HG03135 (cell line): ENCODE results near the gene OSGIN1.
"Not testable (repeated sequence)": the region's sequence is repeated elsewhere in the genome, so short reads cannot be mapped to it uniquely, and the experiment has no call there.

Source experiments
- ATAC-seq: cut with Tn5 transposase; IDR thresholded peaks from one replicate; pipeline ENCODE4 v1.9.1; 2021; ENCODE audit warnings: mild to moderate bottlenecking, moderate library complexity; ENCODE audit not compliant: unreplicated experiment

The OSGIN1 gene

DNA sequence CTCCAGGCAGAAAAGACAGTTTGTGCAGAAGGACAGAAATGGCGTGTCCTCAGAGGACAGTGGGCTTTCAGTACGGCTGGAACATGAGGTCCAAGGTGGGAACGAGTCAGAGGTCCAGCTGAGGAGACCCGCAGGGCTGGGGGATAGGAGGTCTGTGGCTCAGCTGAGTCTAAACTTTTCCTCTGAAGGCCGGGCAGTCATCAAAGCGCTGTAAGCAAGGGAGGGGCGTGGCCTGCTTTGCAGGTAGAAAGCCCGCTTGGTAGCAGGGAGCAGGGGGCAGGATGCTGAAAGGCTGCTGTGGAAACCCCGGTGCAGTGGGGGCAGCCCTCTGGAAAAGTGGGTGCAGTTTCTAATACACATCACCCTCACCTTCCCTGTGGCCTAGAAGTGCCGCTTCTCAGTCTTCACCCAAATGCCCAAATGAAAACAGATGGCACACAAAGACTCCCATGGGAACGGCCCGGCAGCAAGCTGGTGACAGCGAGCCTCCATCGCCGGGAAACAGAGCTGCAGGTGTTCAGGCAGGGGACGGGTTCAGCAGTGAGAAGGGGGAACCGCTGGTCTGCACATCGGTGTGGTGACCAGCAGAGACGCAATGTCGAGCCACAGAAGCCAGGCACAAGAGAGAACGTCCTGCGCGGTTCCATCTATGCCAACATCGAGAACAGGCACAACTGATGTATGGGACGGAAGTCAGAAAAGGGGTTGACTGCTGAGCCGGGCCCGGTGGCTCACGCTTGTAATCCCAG is 12.2 kb upstream of the OSGIN1 start:
- no peak for ATAC-seq

DNA sequence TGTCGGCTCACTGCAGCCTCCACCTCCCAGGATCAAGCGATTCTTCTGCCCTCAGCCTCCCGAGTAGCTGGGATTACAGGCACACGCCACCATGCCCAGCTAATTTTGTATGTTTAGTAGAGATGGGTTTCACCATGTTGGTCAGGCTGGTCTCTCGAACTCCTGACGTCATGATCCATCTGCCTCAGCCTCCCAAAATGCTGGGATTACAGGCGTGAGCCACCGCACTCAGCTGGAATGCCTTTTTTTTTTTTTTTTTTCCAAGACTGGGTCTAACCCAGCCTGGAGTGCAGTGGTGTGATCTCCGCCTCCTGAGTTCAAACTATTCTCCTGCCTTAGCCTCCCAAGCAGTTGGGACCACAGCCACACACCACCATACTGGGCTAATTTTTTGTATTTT is 11.5 kb upstream of the OSGIN1 start:
- ATAC-seq: not testable (repeated sequence)

DNA sequence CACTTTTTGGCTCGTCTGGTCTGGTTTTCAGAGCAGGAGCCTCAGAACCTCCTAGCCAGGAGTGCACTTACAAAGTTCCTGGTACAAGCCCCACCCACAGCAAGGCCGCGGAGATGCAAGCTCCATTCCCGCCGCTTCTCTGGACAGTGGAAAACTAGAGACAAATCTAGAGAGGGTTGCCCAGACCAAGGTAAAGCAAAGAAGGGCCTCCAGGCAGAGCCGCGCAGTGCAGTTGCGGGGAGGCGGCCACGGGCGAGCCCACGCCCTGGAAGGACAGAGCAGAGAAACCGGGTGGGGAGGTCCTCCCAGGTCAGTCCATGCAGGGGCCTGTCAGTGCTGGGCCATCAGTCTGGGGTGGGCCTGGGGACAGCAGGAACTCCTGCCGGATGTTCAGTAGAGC is 11.0 kb upstream of the OSGIN1 start:
- no peak for ATAC-seq

- ATAC-seq: no peak
These were observed 10.1 kb upstream of the OSGIN1 start for GRCh38 chr16:83942815-83943515.

DNA sequence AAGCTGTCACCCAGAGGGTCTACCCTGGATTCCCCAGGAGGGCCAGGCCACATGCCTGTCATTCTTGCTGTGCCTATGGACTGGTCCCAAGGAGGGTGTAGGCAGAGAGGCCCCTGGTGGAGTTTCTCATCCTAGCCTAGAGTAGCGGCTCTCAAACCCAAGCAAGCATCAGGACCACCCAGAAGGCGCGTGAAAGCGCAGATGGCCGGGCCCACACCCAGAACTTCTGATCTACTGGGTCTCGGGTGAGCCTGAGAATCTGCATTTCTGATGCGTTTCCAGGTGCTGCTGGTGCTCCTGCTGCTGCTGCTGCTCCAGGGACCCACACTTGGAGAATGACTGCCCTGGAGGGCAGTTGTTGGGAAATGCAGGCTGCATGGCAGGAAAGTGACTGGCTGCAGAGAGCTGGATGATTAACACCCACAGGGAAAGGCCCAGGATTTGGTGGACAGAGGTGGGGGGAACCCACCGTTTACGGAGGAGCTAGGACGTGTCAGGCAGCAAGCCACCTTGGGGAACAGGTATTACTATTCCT is 9.5 kb upstream of the OSGIN1 start:
- no peak for ATAC-seq

DNA sequence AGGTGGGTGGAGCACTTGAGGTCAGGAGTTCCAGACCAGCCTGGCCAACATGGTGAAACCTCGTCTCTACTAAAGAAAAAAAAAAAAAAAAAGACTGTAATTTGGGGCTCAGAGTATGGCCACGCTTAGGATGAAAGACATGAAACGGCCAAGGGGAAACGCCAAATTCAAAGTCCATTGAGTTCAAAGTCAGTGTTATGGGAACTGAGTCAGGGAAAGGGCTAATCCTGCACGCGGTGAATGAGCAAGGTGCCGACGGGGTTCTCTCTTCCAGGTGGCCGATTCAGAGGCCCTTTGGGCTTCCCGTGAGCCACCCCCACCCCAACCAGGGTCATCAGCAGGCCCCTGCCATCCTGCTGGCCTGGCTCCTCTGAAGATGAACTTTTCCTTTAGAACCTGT is 7.5 kb upstream of the OSGIN1 start:
- ATAC-seq: no peak

- no peak for ATAC-seq
These were observed 6.8 kb upstream of the OSGIN1 start for GRCh38 chr16:83946154-83946780.

GRCh38 chr16:83946781-83947566 is 6.1 kb upstream of the OSGIN1 start:
- no peak for ATAC-seq

- no peak for ATAC-seq
These were observed 5.3 kb upstream of the OSGIN1 start for GRCh38 chr16:83947642-83948234.

GRCh38 chr16:83948914-83949723 is 3.9 kb upstream of the OSGIN1 start:
- no peak for ATAC-seq

GRCh38 chr16:83949724-83950001 is 3.4 kb upstream of the OSGIN1 start:
- ATAC-seq: no peak

DNA sequence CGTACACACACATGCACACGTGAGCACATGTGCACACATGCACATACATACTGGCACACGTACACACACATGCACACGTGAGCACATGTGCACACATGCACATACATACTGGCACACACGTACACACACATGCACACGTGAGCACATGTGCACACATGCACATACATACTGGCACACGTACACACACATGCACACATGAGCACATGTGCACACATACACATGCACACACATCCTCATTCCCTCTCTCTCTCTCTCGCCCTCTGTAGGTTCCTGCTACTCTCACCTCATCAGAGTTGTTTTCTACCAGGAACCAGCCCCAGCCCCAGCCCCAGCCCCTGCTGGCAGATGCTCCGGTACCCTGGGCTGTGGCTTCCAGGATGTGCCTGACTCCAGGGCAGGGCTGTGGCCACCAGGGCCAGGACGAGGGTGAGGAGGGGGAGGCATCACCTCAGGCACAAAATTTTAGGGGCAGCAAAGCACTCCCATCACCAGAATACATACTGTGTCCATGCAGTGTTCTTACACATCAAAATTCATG is 2.1 kb upstream of the OSGIN1 start:
- not testable (repeated sequence) for ATAC-seq

GRCh38 chr16:83951544-83951943 is 1.5 kb upstream of the OSGIN1 start:
- no peak for ATAC-seq

- no peak for ATAC-seq
These were observed 477 bp upstream of the OSGIN1 start for GRCh38 chr16:83952587-83952939.

DNA sequence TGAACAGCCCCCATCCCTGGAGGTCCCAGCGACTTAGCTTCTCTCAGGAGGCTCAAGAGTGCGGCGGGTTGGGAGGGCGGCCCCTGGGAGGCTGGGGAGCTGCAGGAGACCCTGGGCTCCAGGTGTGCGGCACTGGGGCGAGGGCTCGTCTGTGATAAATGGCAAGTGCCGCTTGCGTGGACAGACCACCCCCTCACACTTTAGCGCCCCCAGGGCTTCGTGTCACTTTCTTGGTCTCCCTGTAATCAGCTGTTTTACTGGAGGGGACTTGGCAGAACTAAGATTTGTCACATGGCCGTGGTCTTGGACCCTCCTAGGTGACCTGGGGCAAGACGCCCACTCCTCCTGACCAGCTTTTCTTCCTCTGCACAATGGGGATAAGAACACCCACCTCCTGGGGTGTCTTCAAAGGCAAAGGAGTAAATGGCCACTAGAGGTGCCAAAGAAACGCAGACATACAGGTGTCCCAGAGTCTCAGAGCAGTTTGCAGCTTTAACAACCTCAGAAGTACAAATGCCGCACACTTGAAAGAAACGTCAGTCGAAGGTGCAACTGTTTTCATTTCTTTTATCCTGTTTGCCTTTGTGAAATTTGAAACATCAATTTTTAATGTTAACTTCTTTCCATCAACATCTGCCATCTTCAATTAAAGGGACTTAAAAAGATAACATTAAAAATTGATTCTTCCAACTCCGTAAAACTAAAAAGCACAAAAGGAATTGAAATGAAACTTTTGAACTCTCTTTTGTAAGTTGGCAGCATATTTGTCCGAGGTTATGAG is 946 bp downstream of the OSGIN1 start:
- no peak for ATAC-seq

DNA sequence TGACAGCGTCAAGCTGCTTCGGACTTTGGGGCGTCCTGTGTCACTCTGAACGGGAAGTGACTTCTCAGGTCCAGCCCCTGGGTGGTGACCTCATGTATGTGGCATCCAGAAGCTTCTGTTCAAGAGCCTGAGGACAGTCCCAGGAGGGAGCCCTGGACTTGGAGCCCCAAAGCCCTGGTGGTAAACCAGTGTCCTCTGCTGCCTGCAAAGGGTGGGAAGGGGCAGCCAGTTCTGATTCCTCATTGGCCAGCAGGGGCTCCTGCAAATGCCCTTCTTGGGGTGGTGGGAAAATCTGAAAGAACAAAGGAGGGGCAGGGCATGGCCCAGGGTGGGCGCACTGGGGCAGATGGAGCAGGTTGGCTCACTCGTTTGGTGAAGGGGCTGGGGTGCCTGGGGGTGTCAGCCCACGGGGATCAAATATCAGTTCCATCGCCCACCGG is 1.6 kb downstream of the OSGIN1 start:
- no peak for ATAC-seq

DNA sequence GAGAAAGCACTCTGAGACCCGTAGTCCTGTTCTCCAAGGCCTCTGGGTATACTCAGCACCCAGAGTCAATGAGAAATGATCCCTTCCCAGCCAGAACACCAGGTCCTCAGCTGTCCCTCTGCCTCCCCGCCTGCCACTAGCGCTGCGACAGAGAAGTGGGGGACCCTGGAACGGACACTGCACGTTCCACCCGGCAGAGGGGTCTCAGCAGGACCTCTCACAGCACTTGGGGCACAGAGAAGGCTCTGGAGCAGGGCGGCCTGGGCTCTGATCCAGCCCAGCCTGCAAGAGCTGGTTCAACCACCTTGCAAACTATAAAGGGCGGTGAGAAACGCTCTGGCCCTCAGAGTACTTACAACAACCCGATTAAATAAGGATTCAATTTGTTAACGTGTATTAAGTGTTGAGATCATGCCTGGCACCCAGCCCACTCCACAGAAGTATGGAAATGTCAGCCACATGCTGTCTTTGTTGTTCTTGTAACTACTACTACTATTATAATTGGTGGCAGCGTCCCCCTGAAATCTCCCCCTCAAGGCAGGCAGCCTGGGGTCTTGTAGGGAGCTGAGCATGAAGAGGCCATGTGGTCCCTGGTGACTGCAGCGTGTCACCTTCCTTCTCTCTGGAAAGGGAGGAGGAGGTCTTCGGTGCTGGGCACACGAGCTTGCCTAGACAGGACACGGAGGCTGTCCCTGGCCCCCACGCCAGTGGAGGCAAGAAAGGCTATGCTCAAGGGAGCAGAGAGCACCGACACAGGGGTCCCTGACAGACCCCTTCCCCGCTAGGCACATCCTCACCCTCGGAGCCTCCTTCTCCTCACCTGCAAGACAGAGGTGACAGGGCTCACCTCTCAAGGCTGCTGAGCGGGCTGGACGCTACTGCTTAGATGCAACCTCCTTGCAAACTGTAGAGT is 2.4 kb downstream of the OSGIN1 start:
- no peak for ATAC-seq
